ENCODE data around the gene KANSL1.
"Not testable (repeated sequence)": the region's sequence is repeated elsewhere in the genome, so short reads cannot be mapped to it uniquely, and the experiment has no call there.

The KANSL1 gene

GRCh38 chr17:46193626-46194392 lies 580 bp upstream of the KANSL1 start:
- TF ChIP-seq Cebpa-rat (IDR thresholded peaks at IDR 0.05): peak; percentile 79
- H3K4me2 ChIP-seq: peak overlapping the region; percentile 88
- no peaks in the 10 kb centered on the region for H3K27me3 ChIP-seq
- peaks cover 4% of the 10 kb centered on the region; the same call in 1 of the 2 replicates for H3K9me3 ChIP-seq
- 0 out of 2 replicates have a peak, but pooled peaks cover 9% of the 10 kb centered on the region for H3K36me3 ChIP-seq
- H3K4me1 ChIP-seq: peaks cover 61% of the 10 kb centered on the region
- H3K9ac ChIP-seq: peak overlapping the region; percentile 97
- peak overlapping the region; percentile 91 for H3K4me3 ChIP-seq
- H3K27ac ChIP-seq: peak overlapping the region; percentile 96
- peaks cover 73% of the 10 kb centered on the region for H4K20me1 ChIP-seq

DNA sequence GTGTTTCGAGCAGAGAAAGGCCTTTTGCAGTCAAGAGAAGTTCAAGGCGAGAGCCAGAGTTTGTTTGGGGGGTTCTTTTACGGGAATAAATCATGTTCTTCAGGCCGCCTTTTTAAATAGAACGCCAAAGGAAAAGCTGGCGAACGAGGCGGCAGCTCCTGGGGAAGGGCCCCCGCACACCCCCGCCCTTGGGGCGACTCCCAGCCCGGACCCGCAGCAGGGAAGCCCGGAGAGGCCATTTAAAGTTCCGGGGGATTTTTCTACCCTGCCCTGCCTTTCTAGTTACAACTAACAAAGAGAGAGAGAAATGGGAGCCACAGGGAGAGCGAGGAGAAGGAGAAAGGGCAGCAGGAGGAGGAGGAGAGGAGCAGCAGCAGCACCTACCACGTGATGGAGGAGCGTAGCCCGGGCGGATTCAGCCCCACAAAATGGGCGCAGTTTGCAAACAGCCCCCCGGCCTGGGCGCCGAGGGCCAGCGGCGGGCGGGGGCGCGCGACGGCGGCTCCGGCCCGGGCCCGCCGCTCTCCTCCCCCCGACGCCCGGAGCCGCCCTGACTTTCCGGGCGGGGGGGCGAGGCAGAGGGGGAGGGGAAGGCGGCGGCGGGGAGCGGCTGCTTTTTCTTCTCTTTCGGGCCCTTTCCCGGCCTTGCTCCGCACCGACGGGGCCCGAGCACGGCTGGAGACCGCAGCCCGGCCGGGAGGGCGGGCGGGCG lies 634 bp downstream of the KANSL1 start:
- H3K4me2 ChIP-seq: peak overlapping the region; percentile 90
- peak overlapping the region; percentile 97 for H3K9ac ChIP-seq
- no peak for TF ChIP-seq Cebpa-rat (IDR thresholded peaks at IDR 0.05)
- peaks cover 73% of the 10 kb centered on the region for H4K20me1 ChIP-seq
- H3K36me3 ChIP-seq: 0 out of 2 replicates have a peak, but pooled peaks cover 9% of the 10 kb centered on the region
- no peaks in the 10 kb centered on the region for H3K27me3 ChIP-seq
- H3K27ac ChIP-seq: peak overlapping the region; percentile 96
- no peaks in the 10 kb centered on the region for H3K9me3 ChIP-seq
- H3K4me3 ChIP-seq: peak overlapping the region; percentile 91
- peaks cover 68% of the 10 kb centered on the region for H3K4me1 ChIP-seq

DNA sequence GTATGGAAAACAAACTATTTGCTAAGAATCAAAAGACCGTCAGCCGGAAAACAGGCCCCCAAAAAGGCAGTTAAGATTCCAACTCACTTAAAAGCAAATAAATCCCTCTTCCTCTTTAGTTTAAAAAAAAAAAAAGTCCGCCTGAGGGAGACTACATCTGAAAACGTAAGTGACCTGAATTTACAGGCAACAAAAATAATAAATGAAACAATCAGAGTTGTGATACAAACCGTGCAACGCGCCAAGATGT lies 1.1 kb downstream of the KANSL1 start:
- peak overlapping the region; percentile 97 for H3K9ac ChIP-seq
- TF ChIP-seq Cebpa-rat (IDR thresholded peaks at IDR 0.05): no peak
- H3K4me1 ChIP-seq: peaks cover 68% of the 10 kb centered on the region
- H3K27ac ChIP-seq: peak overlapping the region; percentile 96
- peak overlapping the region; percentile 91 for H3K4me3 ChIP-seq
- no peaks in the 10 kb centered on the region for H3K9me3 ChIP-seq
- peak overlapping the region; percentile 90 for H3K4me2 ChIP-seq
- H3K27me3 ChIP-seq: no peaks in the 10 kb centered on the region
- H4K20me1 ChIP-seq: peaks cover 73% of the 10 kb centered on the region
- 0 out of 2 replicates have a peak, but pooled peaks cover 5% of the 10 kb centered on the region for H3K36me3 ChIP-seq

GRCh38 chr17:46191322-46192188 lies 1.7 kb downstream of the KANSL1 start:
- Histone ChIP-seq H3K9me3 (no peaks in the 10 kb centered on the region), H3K4me1 (peaks cover 63% of the 10 kb centered on the region)

GRCh38 chr17:46190763-46191162 lies 2.5 kb downstream of the KANSL1 start:
- peak overlapping the region; percentile 56 for H3K9ac ChIP-seq

More at GRCh38 chr17:46191322-46192188, 1.7 kb downstream of the KANSL1 start:
- Histone ChIP-seq H4K20me1 (peaks cover 73% of the 10 kb centered on the region), H3K4me2 (peak overlapping the region; percentile 90), H3K36me3 (no peaks in the 10 kb centered on the region), H3K27me3 (no peaks in the 10 kb centered on the region), H3K9ac (peak overlapping the region; percentile 97), H3K4me3 (peak overlapping the region; percentile 91), H3K27ac (peak overlapping the region; percentile 96)
- no peak for TF ChIP-seq Cebpa-rat (IDR thresholded peaks at IDR 0.05)

DNA sequence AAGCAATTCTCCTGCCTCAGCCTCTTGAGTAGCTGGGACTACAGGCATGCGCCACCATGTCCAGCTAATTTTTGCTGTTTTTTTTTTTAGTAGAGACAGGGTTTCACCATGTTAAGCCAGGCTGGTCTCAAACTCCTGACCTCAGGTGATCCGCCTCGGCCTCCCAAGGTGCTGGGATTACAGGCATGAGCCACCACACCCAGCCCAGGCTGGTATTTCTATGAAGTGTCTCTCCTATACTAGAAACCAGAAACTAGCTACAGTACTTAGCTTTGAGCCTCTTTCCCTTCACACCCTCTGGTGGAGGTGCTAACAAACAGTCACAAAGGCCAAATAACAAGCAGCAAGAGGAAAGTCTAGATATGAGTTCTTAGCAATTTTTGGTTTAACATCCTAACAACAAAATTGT lies 6.4 kb downstream of the KANSL1 start:
- H3K27ac ChIP-seq, H3K4me3 ChIP-seq, H3K9ac ChIP-seq, H3K9me3 ChIP-seq, H3K27me3 ChIP-seq, H3K4me2 ChIP-seq, H3K36me3 ChIP-seq: not testable (repeated sequence)
- peaks cover 100% of the 10 kb centered on the region for H4K20me1 ChIP-seq
- H3K4me1 ChIP-seq: peaks cover 71% of the 10 kb centered on the region

More at GRCh38 chr17:46190763-46191162, 2.5 kb downstream of the KANSL1 start:
- H3K27ac ChIP-seq: 0 out of 2 replicates have a peak overlapping the region, but pooled peaks have one; percentile 96
- peaks cover 57% of the 10 kb centered on the region for H3K4me1 ChIP-seq
- no peaks in the 10 kb centered on the region for H3K36me3 ChIP-seq
- no peaks in the 10 kb centered on the region for H3K9me3 ChIP-seq
- H3K27me3 ChIP-seq: no peaks in the 10 kb centered on the region
- TF ChIP-seq Cebpa-rat (IDR thresholded peaks at IDR 0.05): no peak
- H4K20me1 ChIP-seq: peaks cover 73% of the 10 kb centered on the region
- H3K4me3 ChIP-seq: peak overlapping the region; percentile 91
- H3K4me2 ChIP-seq: peak overlapping the region; percentile 90

- no peaks in the 10 kb centered on the region for H3K27me3 ChIP-seq
- H3K4me1 ChIP-seq: peaks cover 69% of the 10 kb centered on the region
- no peak overlapping the region for H3K9ac ChIP-seq
- no peak for TF ChIP-seq Cebpa-rat (IDR thresholded peaks at IDR 0.05)
- H4K20me1 ChIP-seq: peaks cover 100% of the 10 kb centered on the region
- H3K4me2 ChIP-seq: no peak overlapping the region
- H3K27ac ChIP-seq: no peak overlapping the region
- peaks cover 17% of the 10 kb centered on the region; the same call in 1 of the 2 replicates for H3K36me3 ChIP-seq
- no peak overlapping the region for H3K4me3 ChIP-seq
- H3K9me3 ChIP-seq: no peaks in the 10 kb centered on the region
Observed at GRCh38 chr17:46184696-46185095, 8.5 kb downstream of the KANSL1 start.

GRCh38 chr17:46183383-46183782 lies 9.8 kb downstream of the KANSL1 start:
- not testable (repeated sequence) for H3K4me3 ChIP-seq, H3K27ac ChIP-seq, H3K27me3 ChIP-seq, H3K9ac ChIP-seq, H3K9me3 ChIP-seq
- H4K20me1 ChIP-seq: peaks cover 100% of the 10 kb centered on the region
- 0 out of 2 replicates have a peak overlapping the region, but pooled peaks have one; percentile 12 for H3K4me2 ChIP-seq
- H3K36me3 ChIP-seq: peaks cover 20% of the 10 kb centered on the region; the same call in 1 of the 2 replicates
- peaks cover 66% of the 10 kb centered on the region for H3K4me1 ChIP-seq

- Histone ChIP-seq H3K27ac (no peak overlapping the region), H3K9ac (no peak overlapping the region), H3K27me3 (no peaks in the 10 kb centered on the region), H3K4me2 (0 out of 2 replicates have a peak overlapping the region, but pooled peaks have one; percentile 12), H3K4me3 (no peak overlapping the region), H3K4me1 (peaks cover 61% of the 10 kb centered on the region), H3K9me3 (no peaks in the 10 kb centered on the region), H3K36me3 (peaks cover 20% of the 10 kb centered on the region; the same call in 1 of the 2 replicates), H4K20me1 (peaks cover 100% of the 10 kb centered on the region)
- no peak for TF ChIP-seq Cebpa-rat (IDR thresholded peaks at IDR 0.05)
Observed at GRCh38 chr17:46182961-46183360, 10.3 kb downstream of the KANSL1 start.

All from BLaER1 (cell line).